Loucy (cell line): Measurements from ENCODE around the gene FSTL1.

ENCODE experiments used
- H2AFZ ChIP-seq: fragments of 200-600 bp; sonication (generic); 2 replicates; pipeline ENCODE4 v1.6.0; 2016; ENCODE audit warnings: antibody characterized with exemption, mild to moderate bottlenecking, low read length, moderate library complexity
- H3F3A ChIP-seq: fragments of 200-600 bp; 2 replicates; pipeline ENCODE4 v1.6.0; 2016; ENCODE audit warnings: antibody characterized with exemption, low read depth, mild to moderate bottlenecking
- H3K27me3 ChIP-seq: fragments of 200-600 bp; sonication (generic); 2 replicates; pipeline ENCODE4 v1.6.1; 2014; ENCODE audit warnings: low read length, mild to moderate bottlenecking; ENCODE audit not compliant: insufficient read depth, poor library complexity, severe bottlenecking
- H3K36me3 ChIP-seq: fragments of 200-600 bp; sonication (generic); 2 replicates; pipeline ENCODE4 v1.6.1; 2016; ENCODE audit warnings: low read length; ENCODE audit not compliant: insufficient read depth
- H3K4me1 ChIP-seq: fragments of 200-600 bp; sonication (generic); 2 replicates; pipeline ENCODE4 v1.5.1; 2014; ENCODE audit warnings: low read length, mild to moderate bottlenecking; ENCODE audit not compliant: insufficient read depth, poor library complexity, severe bottlenecking
- H3K4me2 ChIP-seq: fragments of 200-600 bp; sonication (generic); 2 replicates; pipeline ENCODE4 v1.6.0; 2014; ENCODE audit warnings: antibody characterized with exemption, low read length, low read depth, mild to moderate bottlenecking; ENCODE audit not compliant: poor library complexity, severe bottlenecking
- H3K4me3 ChIP-seq: fragments of 200-600 bp; sonication (generic); 2 replicates; pipeline ENCODE4 v1.5.1; 2014; ENCODE audit warnings: low read length, mild to moderate bottlenecking, mixed read lengths; ENCODE audit not compliant: poor library complexity, severe bottlenecking
- H3K79me2 ChIP-seq: fragments of 200-600 bp; sonication (generic); 2 replicates; pipeline ENCODE4 v1.6.1; 2014; ENCODE audit warnings: low read length; ENCODE audit not compliant: insufficient read depth
- H3K9ac ChIP-seq: fragments of 200-600 bp; sonication (generic); 2 replicates; pipeline ENCODE4 v1.6.0; 2014; ENCODE audit warnings: mild to moderate bottlenecking, low read depth, low read length, moderate library complexity; ENCODE audit not compliant: poor library complexity, severe bottlenecking
- H3K9me2 ChIP-seq: fragments of 200-600 bp; sonication (generic); replicated peaks from 2 replicates; pipeline ENCODE4 v1.6.1; 2016; ENCODE audit warnings: low read depth, low read length, mixed read lengths
- H3K9me3 ChIP-seq: fragments of 200-600 bp; sonication (generic); 2 replicates; pipeline ENCODE4 v1.6.1; 2014; ENCODE audit warnings: mild to moderate bottlenecking, antibody characterized with exemption, low read length, low read depth; ENCODE audit not compliant: insufficient read depth
- H4K20me1 ChIP-seq: fragments of 200-600 bp; sonication (generic); 2 replicates; pipeline ENCODE4 v1.6.0; 2014; ENCODE audit warnings: antibody characterized with exemption, low read length, mild to moderate bottlenecking; ENCODE audit not compliant: insufficient read depth, poor library complexity, severe bottlenecking
- EZH2phosphoT487 ChIP-seq: fragments of 200-600 bp; IDR thresholded peaks from 2 replicates; pipeline ENCODE4 v1.6.1; 2018; ENCODE audit warnings: antibody characterized with exemption, mild to moderate bottlenecking, moderate library complexity, borderline replicate concordance
- TF ChIP-seq, protein P1 (sequence below): fragments of 200-600 bp; sonication (generic); conservative IDR thresholded peaks from 2 replicates; pipeline ENCODE4 v1.5.1; 2014; ENCODE audit warnings: mild to moderate bottlenecking, antibody characterized with exemption, low read length

The FSTL1 gene

DNA sequence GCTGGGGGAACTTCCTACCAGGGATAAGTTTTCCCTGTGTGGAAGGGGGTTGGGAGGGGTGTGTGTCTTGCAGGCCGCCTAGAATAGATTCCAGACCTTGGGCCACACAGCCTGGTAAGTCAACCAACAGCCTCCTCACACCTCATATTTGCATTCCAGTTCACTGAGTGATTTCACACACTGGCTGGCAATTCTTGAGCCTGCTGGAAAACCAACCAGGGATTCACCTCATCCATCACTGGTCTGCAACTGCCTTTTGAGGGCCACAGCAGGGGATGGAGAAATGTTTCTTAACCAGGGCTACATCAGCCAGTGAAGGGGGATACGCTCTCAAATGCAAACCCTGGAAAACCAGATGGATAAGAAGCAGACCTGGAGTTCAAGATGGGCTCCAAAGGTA lies 2.0 kb downstream of the FSTL1 start:
- Histone ChIP-seq H4K20me1 (no peaks in the 10 kb centered on the region), H3K9me3 (no peaks in the 10 kb centered on the region), H3F3A (no peaks in the 10 kb centered on the region), H3K9ac (no peak overlapping the region), H3K4me2 (no peak overlapping the region), H2AFZ (no peak overlapping the region), H3K4me3 (no peak overlapping the region), H3K36me3 (no peaks in the 10 kb centered on the region), H3K79me2 (no peaks in the 10 kb centered on the region), H3K27me3 (no peaks in the 10 kb centered on the region), H3K9me2 (no peaks in the 10 kb centered on the region), H3K4me1 (no peaks in the 10 kb centered on the region)
- no peak for TF ChIP-seq EZH2phosphoT487
- TF ChIP-seq, protein P1, sequence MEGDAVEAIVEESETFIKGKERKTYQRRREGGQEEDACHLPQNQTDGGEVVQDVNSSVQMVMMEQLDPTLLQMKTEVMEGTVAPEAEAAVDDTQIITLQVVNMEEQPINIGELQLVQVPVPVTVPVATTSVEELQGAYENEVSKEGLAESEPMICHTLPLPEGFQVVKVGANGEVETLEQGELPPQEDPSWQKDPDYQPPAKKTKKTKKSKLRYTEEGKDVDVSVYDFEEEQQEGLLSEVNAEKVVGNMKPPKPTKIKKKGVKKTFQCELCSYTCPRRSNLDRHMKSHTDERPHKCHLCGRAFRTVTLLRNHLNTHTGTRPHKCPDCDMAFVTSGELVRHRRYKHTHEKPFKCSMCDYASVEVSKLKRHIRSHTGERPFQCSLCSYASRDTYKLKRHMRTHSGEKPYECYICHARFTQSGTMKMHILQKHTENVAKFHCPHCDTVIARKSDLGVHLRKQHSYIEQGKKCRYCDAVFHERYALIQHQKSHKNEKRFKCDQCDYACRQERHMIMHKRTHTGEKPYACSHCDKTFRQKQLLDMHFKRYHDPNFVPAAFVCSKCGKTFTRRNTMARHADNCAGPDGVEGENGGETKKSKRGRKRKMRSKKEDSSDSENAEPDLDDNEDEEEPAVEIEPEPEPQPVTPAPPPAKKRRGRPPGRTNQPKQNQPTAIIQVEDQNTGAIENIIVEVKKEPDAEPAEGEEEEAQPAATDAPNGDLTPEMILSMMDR: no peak

DNA sequence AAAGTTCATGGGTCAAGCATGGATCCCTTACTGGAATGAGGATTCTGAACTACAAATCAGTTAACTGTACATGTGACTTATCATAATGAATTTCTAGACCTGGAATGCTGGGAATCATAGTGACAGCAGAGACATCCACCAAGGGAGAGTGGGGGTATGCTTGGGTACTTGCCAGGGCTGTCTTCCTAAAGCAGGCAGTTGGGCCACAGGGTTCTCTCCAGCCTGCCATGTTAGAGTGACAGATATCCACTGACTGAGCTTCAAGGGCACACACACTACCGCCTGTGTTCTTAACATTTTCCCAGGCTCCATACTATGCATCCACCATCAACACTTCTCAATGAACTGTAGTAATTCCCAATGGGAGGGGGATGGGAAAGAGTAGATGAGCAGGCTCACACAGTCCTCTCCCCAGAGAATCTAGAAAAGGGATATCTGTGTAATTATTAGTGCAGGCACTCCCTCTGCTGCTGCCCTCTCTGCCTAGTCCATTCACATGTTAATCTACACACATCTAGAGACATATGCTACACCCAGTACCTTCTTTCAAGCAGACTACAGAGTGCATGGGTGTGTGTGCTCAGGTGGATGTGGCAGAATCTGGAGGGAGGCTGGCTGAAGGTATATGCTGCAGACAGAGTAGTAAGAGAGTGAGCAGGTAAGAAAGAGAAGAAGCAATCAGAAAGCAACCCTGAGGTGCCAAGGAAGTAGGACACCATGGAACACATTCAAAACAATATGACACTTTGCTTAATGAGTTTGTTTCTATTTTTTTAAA lies 3.7 kb downstream of the FSTL1 start:
- TF ChIP-seq EZH2phosphoT487: no peak
- TF ChIP-seq, protein P1: no peak
- Histone ChIP-seq H3K9me2 (no peaks in the 10 kb centered on the region), H3K79me2 (no peaks in the 10 kb centered on the region), H3K4me2 (no peak overlapping the region), H3F3A (no peaks in the 10 kb centered on the region), H3K36me3 (no peaks in the 10 kb centered on the region), H2AFZ (no peak overlapping the region), H3K4me3 (no peak overlapping the region), H3K27me3 (no peaks in the 10 kb centered on the region), H4K20me1 (no peaks in the 10 kb centered on the region), H3K4me1 (no peaks in the 10 kb centered on the region), H3K9ac (no peak overlapping the region), H3K9me3 (no peaks in the 10 kb centered on the region)

DNA sequence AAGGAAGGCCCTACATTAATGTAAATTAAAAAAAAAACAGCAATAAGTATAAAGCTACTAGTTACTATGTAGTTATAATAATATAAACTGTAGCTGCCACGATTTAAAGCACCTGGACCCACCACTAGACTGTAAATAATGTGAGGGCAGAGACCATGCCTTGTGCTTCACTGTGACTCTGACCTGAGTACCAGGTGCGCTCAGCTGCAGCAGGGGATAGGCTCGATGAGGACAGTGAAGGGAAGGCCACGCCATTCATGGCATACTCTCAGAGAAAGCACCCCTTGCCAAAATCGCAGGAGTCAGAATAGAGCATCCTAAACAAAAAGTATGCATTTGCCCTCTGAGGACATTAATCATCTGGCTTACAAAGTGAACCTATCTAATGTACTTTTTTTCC lies 5.1 kb downstream of the FSTL1 start:
- H3K9ac ChIP-seq: no peak overlapping the region
- no peak overlapping the region for H3K4me2 ChIP-seq
- no peak overlapping the region for H3K4me3 ChIP-seq
- H3K9me3 ChIP-seq: no peaks in the 10 kb centered on the region
- no peak for TF ChIP-seq EZH2phosphoT487
- TF ChIP-seq, protein P1: no peak
- no peaks in the 10 kb centered on the region for H3K4me1 ChIP-seq
- H3K79me2 ChIP-seq: no peaks in the 10 kb centered on the region
- no peaks in the 10 kb centered on the region for H3K27me3 ChIP-seq
- no peaks in the 10 kb centered on the region for H4K20me1 ChIP-seq
- H3K9me2 ChIP-seq: no peaks in the 10 kb centered on the region
- no peaks in the 10 kb centered on the region for H3F3A ChIP-seq
- no peak overlapping the region for H2AFZ ChIP-seq
- no peaks in the 10 kb centered on the region for H3K36me3 ChIP-seq
